CD4-positive, alpha-beta T cell treated with Interleukin-15 for 4 hours (primary cell): ENCODE results near the gene ATXN2.
"Not testable (repeated sequence)": the region's sequence is repeated elsewhere in the genome, so short reads cannot be mapped to it uniquely, and the experiment has no call there.

Experiments
- DNase-seq: peaks from one replicate; pipeline ENCODE4 v3.0.0-alpha.2; 2020; ENCODE audit warnings: low spot score

Gene ATXN2

DNA sequence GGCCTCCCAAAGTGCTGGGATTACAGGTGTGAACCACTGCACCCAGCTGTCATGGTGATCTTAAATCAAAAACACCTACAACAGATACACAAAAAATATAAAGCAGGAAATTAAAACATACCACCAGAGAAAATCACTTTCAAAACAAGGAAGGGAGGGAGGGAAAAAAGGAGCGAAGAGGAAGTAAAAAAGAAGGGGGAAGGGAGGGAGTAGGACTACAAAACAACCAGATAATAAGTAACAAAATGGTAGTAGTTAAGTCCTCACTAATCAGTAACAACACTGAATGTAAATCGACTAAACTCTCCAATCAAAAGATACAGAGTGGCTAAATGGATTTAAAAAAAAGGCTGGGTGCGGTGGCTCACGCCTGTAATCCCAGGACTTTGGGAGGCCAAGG lies 104.4 kb downstream of the ATXN2 start:
- no peak for DNase-seq

DNA sequence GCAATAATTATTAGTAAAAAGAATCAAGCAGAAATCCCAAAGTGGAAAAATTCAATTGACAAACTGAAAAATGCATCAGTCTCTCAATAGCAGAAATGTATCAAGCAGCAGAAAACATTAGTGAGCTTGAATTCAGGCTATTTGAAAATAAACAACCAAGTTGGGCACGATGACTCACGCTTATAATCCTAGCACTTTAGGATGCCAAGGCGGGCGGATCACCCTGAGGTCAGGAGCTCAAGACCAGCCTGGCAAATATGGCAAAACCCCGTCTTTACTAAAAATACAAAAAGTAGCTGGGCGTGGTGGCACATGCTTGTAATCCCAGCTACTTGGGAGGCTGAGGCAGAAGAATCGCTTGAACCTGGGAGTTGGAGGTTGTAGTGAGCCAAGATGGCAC lies 106.1 kb downstream of the ATXN2 start:
- DNase-seq, result not testable (repeated sequence)

DNA sequence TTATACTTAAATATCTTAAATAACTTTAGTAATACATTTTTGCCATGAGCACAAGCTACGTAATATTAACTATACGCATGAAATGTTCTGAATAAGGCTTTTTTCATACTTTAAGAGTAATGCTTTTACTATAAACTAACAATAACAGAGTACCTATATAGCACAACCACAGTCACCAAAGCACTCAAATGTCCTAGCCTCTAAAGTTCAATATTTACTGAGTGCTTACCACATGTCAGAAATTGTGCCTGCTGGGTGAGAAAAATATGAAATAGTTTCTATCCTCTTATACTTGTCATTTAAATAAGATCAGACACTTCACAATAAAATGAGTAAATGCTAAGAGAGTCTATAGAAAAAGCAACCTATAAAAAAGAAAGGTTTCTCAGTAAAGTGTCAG lies 110.3 kb downstream of the ATXN2 start:
- DNase-seq, result no peak

DNA sequence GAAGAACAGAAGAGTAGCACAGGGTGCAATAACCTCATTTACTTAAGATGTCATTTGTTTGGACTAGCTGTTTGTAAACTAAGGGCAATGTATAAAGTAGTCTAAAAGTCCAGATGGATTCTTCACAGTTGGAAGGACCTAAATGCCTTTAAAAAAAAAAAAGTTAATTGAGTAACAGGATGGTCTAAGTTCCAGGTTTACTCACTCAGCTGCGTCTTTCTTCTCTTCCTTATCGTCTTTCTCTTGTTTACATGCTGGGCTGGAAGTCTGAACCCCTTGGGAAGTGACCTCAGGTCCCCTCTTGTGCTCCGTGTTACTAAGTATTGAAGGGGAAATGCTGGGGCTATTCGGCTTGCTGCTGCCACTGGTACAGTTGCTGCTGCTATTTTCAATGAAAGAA lies 110.8 kb downstream of the ATXN2 start:
- DNase-seq, result no peak

DNA sequence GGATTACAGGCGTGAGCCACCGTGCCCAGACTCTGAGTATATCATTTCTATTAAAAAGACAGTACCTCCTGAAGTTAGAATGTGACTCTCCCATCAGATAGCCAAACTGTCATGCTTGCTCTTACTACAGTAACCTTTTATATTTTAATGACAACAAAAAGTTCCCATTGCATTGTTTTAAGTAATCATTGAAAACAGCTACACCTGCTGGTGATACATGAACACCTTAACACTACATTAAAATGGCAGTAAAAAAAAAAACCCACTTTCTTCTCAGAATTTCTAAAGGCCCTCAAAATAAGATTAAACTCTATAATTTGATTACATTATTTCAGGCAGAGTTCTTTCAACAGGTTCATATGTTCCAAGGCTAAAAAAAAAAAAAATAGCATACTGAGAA lies 116.7 kb downstream of the ATXN2 start:
- DNase-seq, result peak; percentile 7

DNA sequence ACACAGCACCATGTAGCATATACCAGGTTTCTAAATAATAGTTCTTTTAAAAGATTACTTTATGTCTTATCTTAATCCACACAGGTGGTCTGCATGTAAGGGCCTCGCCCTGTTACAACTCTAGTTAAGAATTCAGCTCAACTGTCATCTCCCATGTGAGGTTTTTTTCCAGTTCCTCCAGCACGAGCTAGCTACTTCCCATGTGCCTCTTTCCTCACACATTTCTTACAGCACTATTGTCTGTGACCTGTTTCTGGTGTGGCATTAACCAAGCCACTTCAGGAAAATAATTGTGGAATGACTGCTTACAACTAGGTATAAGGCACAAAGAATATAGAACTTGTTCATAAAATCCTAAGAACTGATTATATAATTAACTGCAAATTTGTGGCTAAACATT lies 127.9 kb downstream of the ATXN2 start:
- no peak for DNase-seq

DNA sequence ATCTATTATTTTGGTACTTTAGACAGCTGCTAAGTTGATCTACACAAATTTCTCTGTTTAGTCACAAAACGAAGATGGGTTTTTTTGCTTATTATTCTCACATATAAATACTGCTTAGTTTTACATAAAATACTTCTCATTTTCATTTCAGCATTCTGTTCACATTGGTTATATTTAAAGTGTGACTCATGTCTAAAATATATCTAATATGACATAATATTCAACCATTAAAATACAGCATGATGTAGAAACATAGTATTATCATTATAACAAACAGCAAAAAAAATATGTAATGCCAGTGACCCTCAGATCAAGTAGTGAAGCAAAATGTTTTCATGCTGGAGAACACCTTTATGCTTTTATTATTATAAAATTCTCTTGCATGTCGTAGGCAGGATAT lies 129.7 kb downstream of the ATXN2 start:
- no peak for DNase-seq

DNA sequence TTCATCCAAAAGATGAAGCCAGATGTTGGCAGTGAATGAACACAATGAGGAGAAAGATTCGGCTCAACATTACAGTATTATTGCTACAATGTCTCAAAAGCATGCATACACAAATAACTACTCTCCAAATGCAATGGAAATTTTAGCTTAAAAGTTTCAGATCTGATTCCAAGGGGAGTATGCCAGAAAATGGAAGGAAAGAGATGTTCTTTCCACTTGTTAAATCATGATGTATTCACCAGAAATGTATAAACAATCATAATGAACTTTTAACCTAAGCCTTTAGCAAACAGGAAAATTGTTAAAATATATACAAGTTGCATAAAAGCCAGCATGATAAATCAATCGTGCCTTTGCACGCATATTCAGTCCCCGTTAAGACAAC lies 131.3 kb downstream of the ATXN2 start:
- no peak for DNase-seq

DNA sequence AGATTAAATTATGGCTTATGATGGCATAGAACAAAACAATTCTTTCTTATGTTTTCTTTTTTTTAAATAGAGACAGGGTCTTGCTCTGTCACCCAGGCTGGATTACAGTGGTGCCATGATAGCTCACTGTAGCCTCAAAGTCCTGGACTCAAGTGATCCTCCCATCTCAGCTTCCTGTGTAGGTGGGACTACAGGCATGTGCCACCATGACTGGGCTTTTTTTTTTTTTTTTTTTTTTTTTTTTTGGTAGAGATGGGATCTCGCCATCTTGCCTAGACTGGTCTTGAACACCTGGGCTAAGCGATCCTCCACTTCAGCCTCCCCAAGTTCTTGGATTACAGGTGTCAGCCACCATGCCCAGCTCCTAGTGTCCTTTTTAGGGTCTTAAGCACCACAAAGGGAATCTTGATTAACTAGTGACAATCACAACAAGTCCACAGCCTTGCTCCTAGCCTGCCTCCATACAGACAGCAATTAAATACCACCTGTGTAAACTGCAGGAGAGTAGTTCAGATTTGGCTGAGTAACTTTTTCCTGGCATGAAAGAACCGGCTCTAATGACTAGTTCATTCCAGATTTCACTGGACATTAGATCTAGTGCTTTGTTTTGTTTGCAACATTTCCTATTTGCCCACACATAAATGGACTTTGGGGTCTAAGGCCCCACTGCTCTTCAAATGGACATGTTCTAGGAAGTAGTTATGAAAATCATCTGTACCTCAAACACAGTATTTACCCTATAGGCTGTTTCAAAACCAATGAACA lies 131.8 kb downstream of the ATXN2 start:
- DNase-seq, result no peak

DNA sequence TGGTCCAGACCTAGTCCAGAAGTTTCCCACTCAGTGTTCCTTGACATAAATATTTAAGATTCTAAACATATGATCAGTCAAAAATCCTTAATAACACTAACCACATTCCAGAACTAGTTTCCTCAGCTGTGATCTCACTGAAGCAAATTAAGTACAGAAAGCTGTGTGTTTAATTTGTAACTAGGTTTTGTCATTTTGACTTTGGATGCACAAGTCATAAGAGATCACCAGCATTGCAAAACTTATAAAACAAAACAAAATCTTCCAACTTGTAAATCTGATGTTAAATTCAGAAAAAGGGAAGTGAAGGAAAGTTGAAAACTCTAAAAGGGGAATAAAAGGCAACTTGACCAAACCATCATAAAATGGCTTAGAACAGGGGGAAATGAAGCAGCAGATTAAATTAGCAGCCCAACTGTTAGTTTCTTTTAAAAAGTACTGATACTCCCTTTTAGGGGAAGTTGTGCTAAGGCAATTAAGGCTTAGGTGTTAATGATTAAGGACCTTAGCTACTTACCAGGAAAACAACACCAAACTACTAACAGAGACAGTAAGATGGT lies 136.8 kb downstream of the ATXN2 start:
- no peak for DNase-seq

DNA sequence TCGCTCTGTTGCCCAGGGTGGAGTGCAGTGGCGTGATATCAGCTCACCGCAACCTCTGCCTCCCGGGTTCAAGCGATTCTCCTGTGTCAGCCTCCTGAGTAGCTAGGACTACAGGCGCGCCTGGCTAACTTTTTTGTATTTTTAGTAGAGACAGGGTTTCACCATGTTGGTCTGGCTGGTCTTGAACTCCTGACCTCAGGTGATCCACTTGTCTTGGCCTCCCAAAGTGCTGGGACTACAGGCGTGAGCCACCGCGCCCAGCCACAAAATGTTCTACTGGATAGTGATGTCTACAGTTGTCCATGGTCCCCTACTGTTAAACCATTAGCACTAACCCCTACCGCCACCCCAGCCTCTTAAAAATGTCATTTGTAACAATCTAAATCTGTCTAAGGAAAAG lies 139.0 kb downstream of the ATXN2 start:
- DNase-seq, result not testable (repeated sequence)

DNA sequence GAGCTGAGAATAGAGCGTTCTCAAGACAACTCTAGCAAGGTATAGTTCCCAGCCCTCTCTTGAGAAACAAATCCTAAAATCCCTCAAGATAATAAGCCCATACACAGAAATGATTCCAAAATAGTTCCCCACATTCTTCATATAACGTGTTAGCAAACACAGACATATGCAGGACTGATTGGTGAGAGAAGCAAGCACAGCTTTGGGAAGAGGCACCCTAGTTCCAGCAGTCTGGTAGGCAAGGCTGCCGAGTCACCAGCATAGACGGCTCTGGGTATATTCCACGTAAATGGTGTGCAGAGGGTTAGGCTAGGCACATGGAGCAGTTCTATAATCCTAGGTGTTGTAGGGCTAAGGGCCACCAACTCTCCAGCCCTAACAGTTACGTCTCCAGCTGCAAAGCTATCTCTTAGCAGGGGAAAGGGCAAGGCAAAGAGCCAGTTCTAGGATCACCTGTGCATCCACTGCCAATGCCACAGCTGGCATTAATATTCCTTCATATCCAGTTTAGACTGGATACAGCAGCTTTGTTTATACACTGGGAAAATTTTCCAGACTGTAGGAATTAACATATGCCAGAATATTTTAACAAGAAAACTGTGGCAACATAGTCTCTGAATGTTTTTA lies 140.5 kb downstream of the ATXN2 start:
- no peak for DNase-seq

DNA sequence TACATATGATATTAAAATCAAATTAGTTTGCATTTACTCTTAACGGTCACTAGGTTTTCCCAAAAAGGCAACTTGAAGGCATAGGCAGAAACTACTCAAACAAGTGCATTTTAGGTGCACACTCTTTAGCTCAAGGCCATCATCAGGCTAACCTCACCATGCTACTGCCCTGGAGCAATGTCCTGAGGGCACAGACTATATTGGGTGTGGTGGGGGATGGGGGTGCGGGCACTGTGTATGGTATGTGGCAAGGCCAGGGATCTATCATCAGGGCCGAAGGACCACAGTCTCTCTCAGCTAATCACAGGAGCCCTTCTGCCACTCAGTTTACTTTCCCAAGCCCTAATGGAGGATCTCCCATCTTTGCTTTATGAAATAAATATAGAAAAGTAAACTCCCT lies 141.5 kb downstream of the ATXN2 start:
- DNase-seq, result no peak

DNA sequence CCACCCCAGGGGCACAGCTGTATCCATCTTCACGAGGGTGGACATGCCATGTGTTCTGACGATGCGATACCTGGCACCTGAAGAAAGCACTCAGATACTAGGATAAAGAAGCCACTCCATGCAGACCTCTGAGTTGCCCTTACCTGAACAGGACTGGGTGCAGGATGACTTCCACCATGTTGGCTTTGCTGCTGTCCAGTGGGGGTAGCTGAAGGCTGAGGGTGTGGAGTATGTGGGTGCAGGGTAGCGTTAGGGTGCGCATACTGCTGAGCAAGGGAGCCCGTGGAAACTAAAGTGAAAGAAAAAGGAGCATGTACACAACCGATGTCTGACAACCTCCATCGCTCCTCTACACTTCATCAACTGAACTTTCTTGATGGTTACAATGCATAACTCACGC lies 142.0 kb downstream of the ATXN2 start:
- DNase-seq, result no peak

DNA sequence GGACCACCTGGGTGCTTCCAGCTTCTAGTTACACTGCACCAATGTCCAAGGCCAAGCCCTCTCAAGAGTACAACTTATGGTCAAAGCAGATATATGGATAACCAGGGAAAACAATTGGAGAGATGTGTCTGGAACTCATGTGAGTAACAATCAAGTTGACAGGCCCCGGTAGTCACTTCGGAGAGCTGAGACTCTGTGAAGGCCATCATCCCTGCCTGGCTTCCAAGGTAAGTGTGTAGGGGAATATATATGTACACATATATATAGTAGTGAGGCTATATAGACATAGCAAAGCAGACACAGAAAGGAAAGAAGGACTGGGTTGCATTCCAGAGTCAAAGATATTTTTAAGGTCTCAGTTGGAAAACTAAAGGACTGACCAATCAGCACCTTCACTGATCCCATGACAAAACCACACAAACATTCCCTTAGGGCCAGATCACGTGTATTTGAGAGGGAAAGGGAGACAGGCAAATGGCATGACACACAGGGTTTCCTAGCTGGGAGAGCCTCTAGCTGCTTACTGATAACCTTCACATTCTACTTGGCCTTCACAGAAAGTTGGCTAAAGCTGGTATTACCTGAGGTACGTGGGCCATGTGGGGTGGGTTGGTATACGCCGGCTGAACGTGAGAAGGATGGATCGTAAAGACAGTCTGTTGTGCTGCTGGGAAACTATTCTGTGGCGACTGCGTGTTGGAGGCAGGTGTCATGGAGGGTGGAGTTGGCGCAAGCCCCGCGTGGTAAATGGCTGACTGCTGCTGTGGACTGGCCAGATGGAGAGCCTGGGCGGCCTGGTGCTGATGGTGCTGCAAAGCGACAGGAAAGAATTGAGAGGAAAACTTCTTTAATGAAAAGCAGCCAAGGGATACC lies 143.4 kb downstream of the ATXN2 start:
- no peak for DNase-seq

DNA sequence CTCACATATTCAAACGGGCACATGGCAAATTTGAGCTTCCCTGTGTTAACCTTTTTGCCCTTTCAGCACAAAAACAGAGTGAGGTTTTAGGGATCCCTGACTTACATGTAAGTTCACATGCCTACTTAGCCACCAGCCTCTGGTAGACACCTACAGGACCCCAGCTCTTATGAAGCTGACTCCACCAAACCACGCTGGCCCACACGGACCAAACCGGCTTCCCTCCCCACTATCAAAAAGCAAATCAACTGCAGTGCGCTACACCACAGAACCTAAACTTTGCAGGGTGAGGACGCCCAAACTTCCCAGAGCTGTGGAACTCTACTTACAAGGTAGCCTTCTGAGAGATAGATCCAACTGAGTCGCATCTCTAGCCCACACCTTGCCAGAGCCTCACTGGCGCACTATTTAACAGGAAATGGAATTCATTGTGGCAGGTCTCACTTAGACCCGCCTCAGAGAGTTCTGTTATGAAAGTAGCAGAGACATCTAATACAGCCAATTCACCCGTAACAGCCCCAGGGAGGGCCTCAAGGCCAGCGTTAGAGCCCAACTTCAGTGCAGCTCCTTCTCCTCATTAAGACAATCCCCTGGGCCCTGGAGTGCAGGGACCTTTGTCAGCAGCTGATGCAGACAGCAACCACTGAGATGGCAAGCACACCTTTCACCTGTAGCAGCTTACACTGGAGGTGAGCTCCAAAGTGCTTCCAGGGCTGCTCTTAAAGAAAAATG lies 144.2 kb downstream of the ATXN2 start:
- DNase-seq, result no peak

DNA sequence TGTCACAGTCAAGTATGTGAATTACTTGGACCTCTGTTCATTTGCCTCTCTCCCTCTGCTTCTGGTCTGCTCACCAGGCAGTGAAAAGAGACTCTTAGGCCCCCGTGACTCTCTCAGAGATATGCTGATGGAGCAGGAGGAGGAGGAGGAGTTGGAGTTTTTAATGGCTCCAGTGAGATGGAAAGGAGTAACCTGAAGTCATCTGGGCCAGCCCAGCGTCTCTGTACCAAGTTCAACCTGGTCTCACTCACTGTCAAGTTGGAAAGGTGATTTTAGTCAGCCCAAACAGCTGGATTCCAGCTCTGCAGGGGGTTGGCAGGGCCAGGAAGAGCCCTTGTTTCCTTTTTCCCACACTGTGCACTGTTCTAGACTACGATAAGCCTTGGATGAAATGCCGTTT lies 144.8 kb downstream of the ATXN2 start:
- no peak for DNase-seq

DNA sequence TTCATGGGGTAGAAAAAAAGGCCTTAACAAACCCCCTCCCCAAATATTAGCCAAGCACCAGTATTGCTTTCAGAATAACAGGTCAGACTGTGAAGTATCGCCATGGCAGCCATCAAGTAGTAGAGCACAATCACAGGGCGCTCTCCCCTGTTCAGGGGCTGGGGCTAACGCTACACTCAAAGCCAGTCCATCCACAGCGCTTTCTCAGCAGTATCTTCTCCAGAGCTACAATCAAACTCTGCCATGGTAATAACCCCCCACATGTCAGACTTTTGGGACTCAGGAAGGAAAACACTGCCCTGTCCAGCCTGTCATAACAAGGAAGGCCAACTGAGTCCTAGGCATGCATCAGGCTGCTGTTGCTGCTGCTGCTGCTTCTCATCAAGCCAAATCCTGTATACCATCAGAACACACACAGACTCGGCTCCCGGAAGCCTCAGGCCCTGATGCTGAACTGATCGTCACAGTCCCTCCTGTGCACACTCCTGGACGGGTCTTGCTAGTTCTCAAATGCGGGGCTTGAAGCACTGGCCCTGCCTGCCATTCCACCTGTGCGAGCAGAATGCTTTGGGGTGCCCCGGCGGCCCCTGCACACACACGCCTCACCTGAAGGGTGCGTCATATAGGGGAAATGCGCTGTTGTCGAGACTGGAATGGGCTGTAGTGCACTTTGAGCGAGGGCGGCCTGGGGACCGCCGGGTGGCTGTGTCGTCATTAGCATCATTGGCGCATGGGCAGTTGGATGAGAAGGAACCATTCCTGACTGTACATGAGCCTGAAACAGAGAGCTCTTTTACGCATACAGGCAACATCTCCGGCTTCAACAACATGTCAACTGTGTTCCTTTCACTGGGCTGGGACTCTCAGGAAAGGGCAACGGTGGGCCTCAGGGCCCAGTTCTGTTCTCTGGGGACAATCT lies 145.8 kb downstream of the ATXN2 start:
- no peak for DNase-seq

DNA sequence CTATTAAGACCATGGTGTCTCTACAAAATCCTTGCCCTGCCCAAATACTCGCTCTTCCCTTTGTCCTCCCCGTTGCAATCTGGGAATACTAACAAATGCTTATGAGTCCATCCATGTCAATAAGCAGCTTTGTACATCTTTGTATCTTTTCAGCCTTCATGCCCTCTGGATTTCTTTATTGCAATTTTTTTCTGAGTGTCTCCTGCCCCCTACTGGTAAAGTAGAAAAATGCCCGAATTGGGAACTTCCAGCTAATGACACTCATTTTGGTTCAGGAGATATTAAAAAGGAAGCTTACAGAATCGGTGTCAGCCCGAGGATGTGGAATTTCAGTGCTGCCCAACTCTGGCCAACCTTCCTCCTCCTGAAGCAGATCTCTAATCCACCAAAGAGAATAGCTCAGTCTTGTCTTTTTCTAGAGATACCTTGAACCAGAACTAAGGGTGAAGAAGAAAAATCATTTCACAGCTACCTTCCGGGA lies 147.4 kb downstream of the ATXN2 start:
- DNase-seq, result peak; percentile 71

DNA sequence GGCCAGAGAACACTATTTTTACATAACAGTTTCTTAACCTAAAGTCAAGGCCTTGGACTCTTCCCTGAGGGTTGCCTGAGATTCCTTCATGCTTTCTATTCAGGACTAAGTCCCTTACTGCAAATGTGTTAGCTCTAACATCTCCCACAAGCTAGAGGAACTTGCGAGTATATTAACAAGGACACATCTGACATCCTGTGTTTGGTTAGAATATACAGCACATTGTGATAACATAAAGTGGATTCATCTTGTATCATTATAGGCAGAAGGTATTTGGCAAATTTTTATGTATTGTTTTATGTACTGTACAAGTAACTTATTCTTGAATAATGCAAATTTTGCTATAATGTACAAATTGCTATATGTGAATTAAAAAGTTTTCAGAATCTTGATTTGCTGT lies 147.9 kb downstream of the ATXN2 start:
- no peak for DNase-seq

DNA sequence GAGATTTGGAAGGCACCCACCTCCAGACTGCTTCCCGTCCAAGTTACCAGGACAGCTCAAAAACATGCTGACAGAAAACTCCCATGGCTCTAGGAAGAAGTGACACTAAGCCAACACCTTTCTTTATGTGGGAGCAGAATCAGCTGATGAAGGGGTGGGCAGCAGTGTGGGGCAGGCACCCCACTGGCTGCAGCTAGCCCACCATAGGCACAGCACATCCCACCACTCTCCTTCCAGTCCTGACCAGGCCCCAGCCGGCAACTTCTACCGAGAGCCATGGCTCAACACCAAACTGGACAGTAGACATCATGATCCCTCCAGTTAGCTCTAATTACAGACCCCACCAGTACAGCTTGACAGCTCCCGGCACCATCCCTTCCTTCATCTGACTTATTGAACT lies 148.4 kb downstream of the ATXN2 start:
- no peak for DNase-seq
